Umbilical cord (tissue), 1 donor: ENCODE measurements around the gene FCRLB. TPM values are rescaled to one million over a fixed set of nuclear protein-coding genes. Genes with fewer than 3 reads are reported as not detected.

Source experiments
- total RNA-seq: library from RNA; depleted of rRNA; stranded (reverse); fragments of >200 nt; gene quantifications from one replicate; pipeline ENCODE4 v1.2.3, GENCODE V29; 2014; ENCODE audit warnings: low replicate concordance; ENCODE audit not compliant: insufficient read depth

The FCRLB gene
- total RNA-seq, 1 donor from 2014 or later = not detected

Other genes with a start within 250 kb of the FCRLB start
- gene FCGR2A, start 216.1 kb upstream of the FCRLB start, total RNA-seq = 48.2 TPM
- gene HSPA6, start 197.0 kb upstream of the FCRLB start, total RNA-seq = 4.3 TPM
- gene FCGR3A, start 171.7 kb upstream of the FCRLB start, total RNA-seq = 26.2 TPM
- 5.5 TPM for gene FCGR3B, start 90.4 kb upstream of the FCRLB start, total RNA-seq
- gene FCGR2B, start 58.4 kb upstream of the FCRLB start, total RNA-seq = 16.9 TPM
- gene FCRLA, start 14.3 kb upstream of the FCRLB start, total RNA-seq = 20.0 TPM
- gene DUSP12, start 28.2 kb downstream of the FCRLB start, total RNA-seq = 81.6 TPM
- 21.7 TPM for gene ATF6, start 44.8 kb downstream of the FCRLB start, total RNA-seq